Right lung (tissue), 5 donors: ENCODE data around the gene ARHGEF4. TPM values are rescaled to one million over a fixed set of nuclear protein-coding genes. Genes with fewer than 3 reads are reported as not detected.

Source experiments
- DNase-seq, 2 donors: peaks; one replicate each; pipeline ENCODE4 v3.0.0-alpha.2; 2013
- polyA plus RNA-seq, 5 donors: library from polyadenylated mRNA; unstranded; fragments of 120-200 nt; gene quantifications; one replicate each; pipeline versions ENCODE4 v1.2.1 to v1.2.3, GENCODE V29; 2013; ENCODE audit warnings: inconsistent platforms in 1 of 5, low replicate concordance in 1 of 5; ENCODE audit not compliant: insufficient read length in 5 of 5, insufficient read depth in 1 of 5

ARHGEF4 gene
- polyA plus RNA-seq, 5 donors, result 2.0 to 4.1 (median 2.7) TPM

DNA sequence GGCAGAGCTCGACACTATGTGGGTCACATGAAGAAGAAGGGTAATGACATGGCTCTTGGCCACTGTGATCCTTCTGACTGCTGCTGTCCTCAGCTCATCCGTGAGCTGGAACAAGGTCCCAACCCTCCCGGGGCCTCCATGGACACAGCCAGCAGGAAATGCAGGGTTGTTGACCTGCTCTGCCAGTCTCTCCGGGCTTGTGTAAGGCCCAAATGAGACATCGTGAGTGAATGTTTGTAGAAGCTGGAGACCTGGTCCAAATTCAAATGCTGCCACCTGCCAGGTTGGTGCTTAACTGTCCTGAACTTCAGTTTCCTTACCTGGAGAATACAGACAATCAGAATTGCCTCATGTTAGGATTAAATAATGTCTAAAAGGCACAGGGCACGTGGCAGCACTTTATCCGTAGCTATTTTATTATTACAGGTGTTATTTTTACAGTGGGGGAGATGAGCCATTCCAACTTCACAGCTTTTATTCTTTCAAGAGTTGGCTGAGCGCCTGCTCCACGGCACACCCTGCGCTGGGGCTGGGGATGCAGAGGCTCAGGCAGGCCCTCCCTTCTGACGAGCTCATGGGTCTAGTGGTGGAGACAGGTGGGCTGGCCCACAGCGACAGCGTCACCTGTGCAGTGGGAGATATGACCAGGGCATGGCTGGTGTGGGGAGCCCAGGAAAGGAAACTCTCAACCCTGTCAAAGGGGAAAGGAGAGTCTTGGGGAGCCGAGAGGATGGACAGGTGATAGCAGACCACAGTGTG is 15.1 kb downstream of the ARHGEF4 start:
- DNase-seq, result no peak

DNA sequence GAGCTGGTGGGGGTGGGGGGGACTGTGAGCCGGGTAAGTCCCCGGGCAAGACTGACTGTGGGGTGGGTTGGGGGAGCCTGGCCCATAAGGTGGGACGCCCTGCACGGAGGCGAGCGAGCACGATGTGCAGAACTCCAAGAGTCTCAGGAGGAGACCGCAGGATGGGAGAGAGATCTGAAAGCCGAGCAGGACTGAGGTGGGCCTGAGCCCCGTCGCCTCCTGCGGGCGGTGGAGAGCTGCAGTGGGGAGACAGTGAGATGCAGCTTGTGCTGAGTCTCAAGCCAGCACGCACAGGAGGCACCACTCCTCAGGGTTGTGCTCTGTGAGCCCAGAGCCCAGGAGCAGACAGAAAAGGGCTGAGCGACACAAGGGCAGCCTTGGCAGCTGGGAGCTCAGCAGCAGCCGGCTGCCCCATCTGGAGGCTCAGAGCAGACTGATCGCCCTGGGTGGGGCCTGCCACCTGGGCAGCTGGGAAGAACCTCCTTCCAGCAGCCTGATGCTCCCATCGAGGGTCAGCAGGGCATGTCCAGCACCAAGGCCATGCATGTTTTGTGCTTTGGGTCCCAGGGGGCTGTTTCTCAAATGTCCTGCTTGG is 15.9 kb downstream of the ARHGEF4 start:
- DNase-seq, result no peak

DNA sequence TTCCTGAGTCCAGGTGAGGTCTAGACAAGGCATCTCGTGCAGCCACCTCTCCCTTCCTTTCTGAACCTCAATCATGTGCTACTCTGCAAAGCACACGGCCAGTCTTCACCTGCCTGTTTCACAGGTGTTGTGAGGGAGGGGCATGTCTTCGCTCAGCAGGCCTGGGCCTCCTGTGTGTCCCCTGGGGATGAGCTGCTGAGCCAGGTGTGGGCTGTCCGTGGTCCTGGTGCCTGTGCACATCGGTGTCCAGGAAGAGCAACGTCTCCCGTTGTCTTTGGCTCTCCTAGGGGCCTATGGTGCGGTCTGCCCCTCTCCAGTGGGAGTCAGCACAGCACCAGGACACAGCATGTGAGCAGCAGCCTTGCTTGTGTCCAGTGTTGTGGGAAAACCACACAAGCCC is 16.7 kb downstream of the ARHGEF4 start:
- DNase-seq, result no peak

DNA sequence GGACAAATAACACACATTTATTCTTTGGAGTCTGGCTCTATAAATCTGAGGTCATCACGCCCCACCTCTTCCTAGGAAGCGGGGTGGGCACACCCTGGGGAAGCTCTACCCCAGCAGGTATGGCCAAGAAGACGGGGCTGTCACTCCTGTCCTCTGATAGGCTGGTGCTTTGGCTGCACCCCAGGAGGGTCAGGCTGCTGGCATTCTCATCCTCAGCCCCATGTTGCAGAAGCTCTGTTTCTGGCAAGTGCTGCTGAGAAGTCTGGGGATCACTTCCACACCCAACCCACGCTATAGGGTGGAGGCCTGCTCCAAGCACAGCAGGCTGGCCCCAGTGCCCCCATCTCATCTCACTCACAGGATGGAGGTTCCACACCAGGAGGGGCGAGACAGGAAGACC is 17.6 kb downstream of the ARHGEF4 start:
- DNase-seq, result no peak

DNA sequence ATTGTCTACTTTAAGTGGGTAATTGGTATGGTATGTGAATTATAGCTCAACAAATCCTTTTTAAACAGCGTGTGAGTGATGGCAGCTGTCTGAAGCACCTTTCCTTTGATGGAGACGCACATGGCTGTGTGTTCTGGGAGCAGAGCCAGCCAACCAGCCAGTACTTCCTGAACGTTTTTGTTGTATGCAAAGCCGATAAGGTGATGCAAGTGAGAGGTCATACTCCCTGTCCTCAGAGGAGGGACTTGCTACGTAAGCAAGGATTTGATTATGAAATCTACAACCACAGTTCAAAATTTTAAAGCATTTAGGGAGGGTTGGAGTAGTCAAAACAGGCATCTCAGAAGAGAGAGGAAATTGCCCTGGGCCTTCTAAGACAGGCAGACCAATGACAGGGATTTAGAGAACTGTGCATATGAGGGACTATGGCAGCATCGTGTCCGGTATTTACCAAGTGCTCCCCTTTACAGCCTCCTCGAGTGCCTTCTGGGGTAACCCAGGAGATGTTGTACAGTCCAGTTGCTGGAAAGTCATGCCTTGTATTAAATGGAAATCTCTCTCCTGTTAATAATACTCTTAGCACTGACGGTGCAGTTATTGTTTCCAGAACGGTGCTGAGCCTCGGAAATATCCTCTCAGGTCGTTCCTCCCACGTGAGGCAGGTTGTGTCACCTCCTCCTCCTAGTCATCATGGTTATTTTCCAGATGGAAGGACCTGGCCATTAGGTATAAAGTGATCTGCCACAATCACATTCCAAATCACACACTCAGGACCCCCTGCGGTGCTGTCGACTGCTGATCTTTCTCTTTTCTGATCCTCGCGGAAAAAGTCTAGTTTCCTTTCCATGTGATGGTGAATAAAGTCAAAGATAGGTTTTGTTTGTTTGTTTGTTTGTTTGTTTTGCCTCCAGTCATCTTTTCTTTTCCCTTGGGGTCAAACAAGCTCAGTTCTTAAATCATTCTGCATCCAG is 28.4 kb downstream of the ARHGEF4 start:
- DNase-seq, result peak in 1 of 2 donors; percentile 21

DNA sequence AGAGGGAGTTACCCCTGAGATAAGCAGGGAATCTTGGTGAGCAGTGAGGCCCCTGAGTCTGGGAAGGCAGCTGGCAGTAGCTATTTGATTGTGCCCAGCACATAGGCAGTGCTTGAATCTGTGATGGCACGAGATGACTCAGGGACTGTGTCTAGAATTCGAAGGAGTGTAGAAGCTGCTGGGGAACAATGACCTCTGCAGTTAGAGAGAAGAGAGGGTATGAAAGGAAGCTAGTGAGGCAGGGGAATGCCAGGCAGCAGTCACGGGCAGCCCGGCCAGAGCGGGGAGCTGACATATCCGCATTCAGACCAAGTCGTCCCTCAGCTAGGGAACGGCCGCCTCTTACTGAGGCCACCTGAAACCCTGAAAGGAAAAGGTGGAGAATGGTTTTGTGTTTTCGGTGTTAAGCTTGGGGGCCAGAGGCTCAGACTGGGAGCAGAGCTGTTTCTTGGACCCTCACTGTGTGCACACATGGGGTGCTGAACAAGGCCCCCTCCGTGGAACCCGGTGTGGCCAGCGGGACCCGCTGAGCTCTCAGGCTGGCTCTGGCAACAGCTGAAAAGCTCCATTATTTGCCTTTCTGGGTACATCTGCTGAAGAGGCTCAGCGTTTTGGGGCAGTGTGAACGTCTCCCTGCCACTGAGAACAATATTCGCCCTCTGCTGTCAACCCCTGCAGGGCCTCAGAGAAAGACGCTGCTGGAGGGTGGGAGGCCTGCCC is 32.9 kb downstream of the ARHGEF4 start:
- no peak for DNase-seq

DNA sequence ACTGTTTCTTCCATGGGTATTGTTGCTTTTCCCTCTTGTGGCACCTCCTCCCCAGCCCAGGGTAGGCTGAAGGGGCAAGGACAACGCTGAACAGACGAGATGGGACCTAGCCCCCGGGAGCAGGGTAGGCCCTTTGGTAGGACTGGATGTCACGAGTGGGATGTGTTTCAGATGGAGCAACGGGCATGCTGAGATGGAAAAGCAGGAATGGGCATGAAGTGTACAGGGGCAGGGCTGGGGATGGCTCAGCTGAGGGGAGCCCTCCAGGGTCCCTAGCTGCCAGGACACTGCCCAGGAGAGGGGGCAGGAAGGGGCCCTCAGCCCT is 33.4 kb downstream of the ARHGEF4 start:
- no peak for DNase-seq

DNA sequence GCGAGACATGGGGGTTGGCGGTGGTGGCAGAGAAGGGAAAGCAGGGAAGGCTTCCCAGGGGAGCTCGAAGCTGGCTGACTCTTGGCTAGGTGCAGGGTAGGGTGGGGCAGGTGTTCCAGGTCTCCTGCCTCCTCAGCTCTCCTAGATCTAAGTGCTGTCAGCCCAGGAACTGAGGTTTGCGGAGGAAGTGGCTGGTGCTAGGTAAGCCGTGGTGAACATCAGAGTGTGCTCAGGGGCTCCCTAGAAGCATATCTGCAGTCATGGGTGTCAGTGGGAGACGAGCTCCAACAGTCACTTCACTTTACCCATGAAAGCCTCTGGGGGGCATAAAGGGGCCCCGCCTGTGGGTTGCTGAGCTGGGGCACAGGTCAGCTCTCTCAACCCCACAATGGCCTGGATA is 34.1 kb downstream of the ARHGEF4 start:
- no peak for DNase-seq

DNA sequence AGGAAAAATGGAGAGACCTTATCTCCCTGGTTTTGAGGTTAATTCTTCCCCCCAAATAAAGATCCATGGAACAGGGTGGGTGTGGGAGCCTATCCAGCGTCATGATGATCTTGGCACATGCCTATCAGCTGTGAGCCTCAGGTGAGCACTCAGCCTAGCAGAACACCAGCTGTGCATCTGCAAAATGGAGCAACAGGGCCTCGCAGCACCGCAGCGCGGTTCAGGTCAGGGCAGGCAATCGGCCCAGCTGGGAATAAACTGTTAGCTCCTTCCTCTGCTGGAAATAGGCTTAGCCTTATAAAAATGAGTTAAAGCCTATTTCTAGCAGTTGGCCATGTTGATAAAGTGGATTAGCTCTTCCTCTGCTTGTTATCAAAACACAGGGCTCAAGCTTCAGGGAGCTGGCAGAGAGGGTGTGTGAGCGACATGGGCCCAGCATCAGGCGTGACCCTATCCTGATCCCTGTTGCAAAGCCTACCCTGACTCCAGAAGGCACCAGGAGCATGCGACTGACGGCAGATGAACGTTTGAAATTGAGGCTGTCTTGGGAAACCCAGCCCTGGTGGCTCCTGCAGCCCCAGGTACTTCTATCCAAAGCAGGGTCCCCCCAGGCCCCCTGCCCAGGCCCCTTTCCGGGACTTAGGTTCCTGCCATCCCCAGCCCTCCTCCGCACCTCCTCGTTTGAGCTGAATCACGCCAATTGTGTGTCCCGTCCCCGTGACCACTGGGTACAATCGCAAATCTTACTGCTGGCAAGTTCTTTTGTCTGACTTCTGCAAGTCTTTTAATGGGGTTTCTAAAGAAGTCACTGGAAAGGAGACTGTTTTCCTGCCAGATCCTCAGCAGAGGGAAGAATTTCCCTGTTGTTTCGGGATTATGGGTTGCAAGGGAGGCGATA is 35.4 kb downstream of the ARHGEF4 start:
- DNase-seq, result no peak

DNA sequence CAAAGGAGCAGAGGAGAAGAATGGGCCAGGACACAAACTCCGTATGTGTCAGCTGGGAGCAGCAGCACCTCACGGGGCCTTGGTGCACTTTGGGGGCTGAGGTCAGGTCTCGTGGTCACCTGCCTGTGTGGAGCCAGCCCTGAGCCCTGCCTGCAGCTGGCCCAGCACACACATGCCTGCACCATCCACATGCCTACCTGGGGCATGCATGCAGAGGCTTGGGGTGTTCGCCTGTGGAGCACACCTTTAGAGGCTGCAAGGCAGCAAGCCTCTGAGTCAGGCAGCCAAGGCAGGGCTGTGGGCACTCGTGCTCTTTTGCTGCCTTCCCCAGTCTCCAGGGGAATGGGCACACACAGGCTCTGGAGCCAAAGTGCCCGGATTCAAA is 36.0 kb downstream of the ARHGEF4 start:
- no peak for DNase-seq

DNA sequence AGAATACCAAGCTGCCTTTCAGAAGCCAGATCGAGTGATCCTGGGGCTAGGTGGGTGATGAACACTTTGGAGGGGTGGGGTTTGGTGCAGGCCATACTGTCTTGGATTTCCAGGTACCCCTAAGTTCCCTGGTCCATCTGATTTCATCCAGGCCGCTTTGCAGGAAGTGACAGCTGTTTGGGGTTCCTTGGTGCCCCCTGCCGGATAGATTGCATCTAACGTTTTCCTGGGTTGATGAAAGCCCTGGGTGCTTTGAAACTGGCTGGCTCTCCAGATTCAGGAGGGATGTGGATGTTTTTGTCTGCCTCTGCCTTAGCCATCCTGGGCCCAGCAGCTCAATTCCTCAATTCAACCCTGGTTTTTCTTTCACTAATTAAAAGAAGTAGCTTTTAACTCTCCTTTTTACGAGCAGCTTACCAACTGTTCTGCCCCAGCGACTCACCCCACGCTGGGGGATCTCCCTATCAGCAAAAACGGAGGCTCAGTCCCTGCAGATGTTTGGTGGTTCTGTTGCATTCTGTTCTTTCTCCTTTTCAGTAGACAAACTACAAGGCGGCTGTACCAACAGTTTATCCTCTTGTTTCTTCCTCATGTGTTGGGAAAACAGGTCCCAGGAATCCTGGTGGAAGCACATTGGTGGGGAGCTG is 37.1 kb downstream of the ARHGEF4 start:
- DNase-seq, result peak; percentile 36 to 58

DNA sequence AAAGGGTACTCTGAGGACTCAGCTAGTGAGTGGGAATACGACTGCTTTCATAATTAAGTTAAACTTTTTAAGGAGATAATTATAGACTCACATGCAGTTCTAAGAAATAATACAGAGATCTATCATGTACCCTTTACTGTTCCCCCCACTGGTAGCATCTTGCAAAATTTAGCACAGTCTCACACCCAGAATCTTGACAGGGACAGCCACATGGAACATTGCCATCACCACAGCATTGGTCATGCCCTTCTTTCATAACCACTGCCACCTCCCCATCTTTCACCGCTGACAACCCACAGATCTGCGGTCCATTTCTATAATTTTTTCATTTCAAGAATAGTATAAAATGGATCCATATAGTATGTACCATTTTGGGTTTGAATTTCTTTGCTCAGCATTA is 37.8 kb downstream of the ARHGEF4 start:
- no peak for DNase-seq

DNA sequence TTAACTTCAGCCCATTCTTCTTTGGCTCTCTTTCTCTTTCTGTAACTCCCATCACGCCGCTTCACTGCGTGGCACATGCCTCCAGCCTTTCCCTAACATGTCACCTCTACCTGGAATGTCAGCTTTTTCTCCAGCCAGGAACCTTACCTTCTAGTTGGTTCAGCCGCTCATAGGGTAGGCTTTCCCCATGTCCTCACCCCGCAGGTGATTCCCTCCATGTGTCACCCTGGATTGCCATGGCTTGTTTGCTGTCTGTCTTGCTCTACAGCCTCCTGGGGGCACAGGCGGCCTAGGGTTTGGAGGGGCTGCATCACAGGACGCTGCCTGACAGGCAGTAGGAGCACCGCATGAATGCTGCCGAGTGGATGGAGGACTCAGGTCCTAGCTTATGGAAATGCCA is 39.2 kb downstream of the ARHGEF4 start:
- DNase-seq, result no peak

DNA sequence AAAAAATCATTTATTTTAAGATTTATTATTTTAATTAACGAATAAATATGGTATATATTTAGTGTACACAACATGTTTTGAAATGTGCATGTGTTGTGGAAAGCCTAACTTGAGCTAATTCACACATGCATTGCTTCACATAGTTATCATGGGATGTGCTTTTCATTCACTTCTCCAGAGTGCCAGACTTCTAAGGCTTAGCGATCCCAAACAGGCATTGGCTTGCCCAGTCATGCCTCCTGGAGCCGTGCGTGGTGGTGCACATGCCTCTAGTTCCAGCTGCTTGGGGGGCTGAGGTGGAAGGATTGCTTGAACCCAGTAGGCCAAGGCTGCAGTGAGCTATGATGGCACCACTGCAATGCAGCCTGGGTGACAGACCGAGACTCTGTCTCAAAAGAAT is 40.5 kb downstream of the ARHGEF4 start:
- DNase-seq, result no peak

DNA sequence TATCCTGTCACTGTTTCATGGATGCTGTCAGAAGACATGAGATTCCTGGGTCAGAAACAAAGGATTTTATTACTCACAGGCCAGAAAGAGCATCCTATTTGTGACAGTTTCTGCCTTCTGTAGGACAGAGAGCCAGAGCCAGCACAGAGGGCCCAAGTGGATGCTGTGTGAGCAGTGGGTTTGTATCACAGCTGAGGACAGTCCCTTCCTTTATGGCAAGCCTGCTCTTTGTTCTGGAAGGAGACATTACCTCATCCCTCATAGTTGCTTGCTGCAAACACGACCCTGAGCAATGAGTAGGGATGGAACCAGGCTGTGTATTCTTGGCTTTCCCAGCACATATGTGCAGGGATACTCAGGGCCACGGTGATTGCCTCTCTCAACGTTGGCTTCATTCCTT is 41.6 kb downstream of the ARHGEF4 start:
- no peak for DNase-seq

DNA sequence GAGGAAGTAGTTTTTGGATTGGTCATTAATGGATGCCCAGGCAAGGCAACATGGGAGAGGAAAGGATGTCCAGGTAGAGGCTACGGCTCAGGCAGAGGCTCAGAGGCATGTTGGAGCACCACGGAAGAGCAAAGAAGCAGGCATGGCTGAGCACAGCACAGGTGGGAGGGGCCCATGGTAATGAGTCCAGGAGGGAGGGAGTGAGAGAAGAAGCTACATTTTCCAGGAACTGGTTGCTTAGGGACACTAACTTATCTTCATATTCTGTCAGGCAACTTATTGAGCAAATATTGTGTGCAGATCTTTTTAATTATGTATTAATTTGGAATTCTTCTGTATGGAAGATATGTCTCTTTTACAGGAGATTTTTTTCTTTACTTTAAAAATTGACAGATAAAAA is 42.2 kb downstream of the ARHGEF4 start:
- DNase-seq, result no peak

DNA sequence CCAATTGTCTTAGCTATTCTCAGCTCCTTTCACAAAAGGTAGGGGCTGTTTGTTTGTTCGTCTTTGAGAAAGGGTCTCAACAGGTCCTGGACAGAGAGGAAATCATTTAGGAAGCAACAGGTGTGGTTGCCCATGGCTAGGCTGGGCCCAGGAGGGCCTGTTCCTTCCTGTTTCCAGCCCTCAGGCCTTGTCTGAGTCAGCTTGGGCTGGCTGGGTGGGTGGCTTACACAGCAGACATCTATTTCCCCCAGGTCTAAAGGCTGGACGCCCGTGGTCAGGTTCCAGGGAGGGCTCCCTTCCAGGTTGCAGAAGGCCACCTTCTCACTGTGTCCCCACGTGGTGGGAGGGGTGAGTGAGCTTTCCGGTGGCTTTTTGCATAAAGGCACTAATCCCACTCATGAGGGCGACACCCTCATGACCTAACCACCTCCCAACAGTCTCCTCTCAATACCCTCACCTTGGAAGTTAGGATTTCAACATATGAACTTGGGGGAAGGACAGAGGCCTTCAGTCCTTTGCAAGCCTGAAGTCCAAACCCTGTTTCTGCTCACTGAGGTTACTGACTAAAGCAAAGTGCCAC is 45.5 kb downstream of the ARHGEF4 start:
- no peak for DNase-seq

DNA sequence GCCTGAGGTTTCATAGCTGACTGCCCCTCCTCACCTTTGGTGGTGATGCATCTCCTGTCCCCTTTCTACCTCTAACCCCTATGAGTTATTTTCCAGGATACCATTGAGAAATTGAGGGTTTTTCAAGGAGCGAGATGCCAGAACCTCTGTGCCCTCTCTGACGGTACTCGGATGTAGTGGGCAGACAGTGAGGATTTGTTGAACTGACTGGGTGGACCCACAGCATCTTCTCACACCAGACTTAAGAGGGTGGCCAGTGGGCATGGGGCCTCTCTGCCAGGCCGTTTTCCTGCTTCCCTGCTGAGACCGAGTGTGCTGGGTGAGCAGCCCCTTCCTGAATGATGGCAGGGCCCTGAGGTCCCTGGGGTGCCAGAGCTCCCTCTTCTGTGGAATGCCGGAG is 46.3 kb downstream of the ARHGEF4 start:
- DNase-seq, result no peak

DNA sequence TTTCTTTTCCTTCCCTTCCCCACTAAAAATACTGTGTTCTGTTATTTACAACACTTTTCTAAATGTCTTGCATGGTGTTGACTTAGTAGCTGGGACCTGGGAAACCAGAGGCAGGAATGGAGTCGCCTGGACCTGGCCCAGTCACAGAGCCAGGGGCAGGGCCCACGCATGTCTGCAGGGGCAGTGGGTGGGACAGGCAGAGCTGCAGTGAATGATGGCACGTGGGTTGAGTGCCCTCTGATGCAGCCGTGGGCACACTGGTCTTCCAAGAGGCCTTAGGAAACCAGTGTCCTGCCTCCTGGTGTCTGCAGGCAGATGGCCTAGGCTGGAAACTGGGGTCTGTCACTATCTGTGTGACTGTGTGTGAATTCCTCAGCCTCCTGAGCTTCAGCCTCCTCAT is 46.8 kb downstream of the ARHGEF4 start:
- no peak for DNase-seq

DNA sequence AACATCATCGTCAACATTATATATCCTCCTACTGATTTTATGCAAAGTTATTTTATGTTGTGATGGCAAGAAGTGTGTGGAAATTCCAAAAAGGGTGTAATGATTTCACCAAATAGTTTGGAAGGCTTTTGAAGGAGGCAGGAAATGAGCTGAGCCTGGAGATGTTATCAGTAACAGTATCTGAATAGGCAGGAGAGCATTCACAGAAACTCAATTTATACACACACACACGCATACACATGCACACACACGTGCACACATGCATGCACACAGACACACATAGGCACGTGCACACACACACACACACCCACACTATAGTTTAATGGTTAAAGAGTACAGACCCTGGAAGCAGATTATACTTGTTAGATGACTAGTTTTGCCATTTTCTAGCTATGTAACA is 47.3 kb downstream of the ARHGEF4 start:
- DNase-seq, result no peak
